Endothelial cell of umbilical vein (primary cell): ENCODE results near the gene CSMD2.

ENCODE experiments used
- CTCF ChIP-seq, 2 donors: IDR thresholded peaks; 1 replicate in 1 of 2; 2 replicates in 1 of 2; pipeline ENCODE4 v1.5.1; 2011; ENCODE audit warnings: low read length in 2 of 2, mild to moderate bottlenecking in 2 of 2, moderate library complexity in 2 of 2, control low read depth in 1 of 2, inconsistent platforms in 1 of 2, low read depth in 1 of 2; ENCODE audit not compliant: insufficient read depth in 1 of 2; ENCODE audit errors: extremely low read depth in 1 of 2
- EZH2 ChIP-seq: IDR thresholded peaks from 2 replicates; pipeline ENCODE4 v1.6.1; 2012; ENCODE audit warnings: borderline replicate concordance, low read depth, mild to moderate bottlenecking, moderate library complexity, low read length, inconsistent platforms; ENCODE audit not compliant: severe bottlenecking
- FOS ChIP-seq: IDR thresholded peaks from 2 replicates; pipeline ENCODE4 v1.6.1; 2011; ENCODE audit warnings: mild to moderate bottlenecking, low read length, moderate library complexity, borderline replicate concordance; ENCODE audit not compliant: insufficient read depth
- POLR2A ChIP-seq: IDR thresholded peaks from 2 replicates; pipeline ENCODE4 v1.6.1; 2012; ENCODE audit warnings: low read depth, mild to moderate bottlenecking, control low read depth, low read length
- POLR2AphosphoS5 ChIP-seq: IDR thresholded peaks from 2 replicates; pipeline ENCODE4 v1.6.1; 2012; ENCODE audit warnings: low read depth, mild to moderate bottlenecking, control low read depth, low read length, moderate library complexity; ENCODE audit not compliant: insufficient read depth

DNA sequence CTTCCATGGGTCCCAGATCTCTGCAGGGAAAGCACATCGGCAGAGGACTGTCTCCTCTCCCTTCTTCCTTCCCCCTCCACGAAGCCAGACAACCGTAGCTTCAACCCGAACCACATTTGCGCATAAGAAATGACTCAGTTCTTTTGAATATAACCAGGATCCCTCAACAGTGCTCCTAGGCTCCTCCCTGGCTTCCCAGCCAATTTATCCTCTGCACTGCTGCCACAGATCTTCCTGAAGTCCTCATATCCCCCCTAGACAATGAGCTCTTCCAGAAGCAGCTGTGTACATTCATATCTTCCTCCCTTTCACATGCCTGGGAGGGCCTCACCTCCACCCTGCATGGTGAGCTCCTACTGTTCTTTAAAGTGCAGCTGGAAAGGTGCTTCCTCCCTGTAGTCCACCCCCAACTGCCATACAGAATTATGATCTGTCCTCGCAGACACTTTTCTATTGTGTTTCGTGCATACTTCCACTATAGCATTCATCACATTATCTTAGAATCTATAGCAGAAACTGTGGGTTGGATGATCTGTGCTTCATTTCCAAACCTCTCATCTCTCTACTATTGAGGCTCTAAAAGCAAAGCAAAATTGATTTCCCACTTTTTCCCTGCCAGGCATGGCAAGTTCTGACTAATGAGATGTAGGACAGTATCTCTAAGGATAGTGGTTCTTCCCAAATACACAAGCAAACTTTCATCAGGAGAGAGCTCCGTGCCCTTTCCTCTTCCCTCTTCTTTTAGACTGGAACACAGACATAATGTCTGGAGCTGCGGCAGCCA, 480.4 kb downstream of the CSMD2 start:
- TF ChIP-seq CTCF (IDR thresholded peaks at IDR 0.05; ENCODE audit: extremely low read depth in 1 of 2, insufficient read depth in 1 of 2, low read depth in 1 of 2, low read length in 2 of 2) (no peak), EZH2 (no peak), POLR2A (no peak), POLR2AphosphoS5 (no peak), FOS (no peak)
